COLO668 (cell line): ENCODE measurements around the gene SUGP2.
"Not testable (repeated sequence)": the region's sequence is repeated elsewhere in the genome, so short reads cannot be mapped to it uniquely, and the experiment has no call there.

Experiments
- DNase-seq: peaks from one replicate; lab custom pipeline; 2025; ENCODE audit not compliant: unreplicated experiment; lab: John Stamatoyannopoulos, UW

The SUGP2 gene

GRCh38 chr19:18960370-18960769 lies 72.9 kb downstream of the SUGP2 start:
- DNase-seq, result no peak

GRCh38 chr19:18955042-18955441 lies 78.3 kb downstream of the SUGP2 start:
- no peak for DNase-seq

- DNase-seq, result no peak
These were observed 79.2 kb downstream of the SUGP2 start for GRCh38 chr19:18954094-18954493.

GRCh38 chr19:18952364-18953003 lies 80.8 kb downstream of the SUGP2 start:
- DNase-seq, result not testable (repeated sequence)

GRCh38 chr19:18951721-18952281 lies 81.5 kb downstream of the SUGP2 start:
- no peak for DNase-seq

GRCh38 chr19:18949858-18950257 lies 83.5 kb downstream of the SUGP2 start:
- DNase-seq, result no peak

GRCh38 chr19:18948976-18949356 lies 84.4 kb downstream of the SUGP2 start:
- DNase-seq, result no peak

- no peak for DNase-seq
These were observed 85.0 kb downstream of the SUGP2 start for GRCh38 chr19:18948075-18948975.

GRCh38 chr19:18946918-18947317 lies 86.4 kb downstream of the SUGP2 start:
- DNase-seq, result no peak

GRCh38 chr19:18946335-18946734 lies 87.0 kb downstream of the SUGP2 start:
- DNase-seq, result no peak

- DNase-seq, result no peak
These were observed 88.0 kb downstream of the SUGP2 start for GRCh38 chr19:18945297-18945696.

- no peak for DNase-seq
These were observed 89.9 kb downstream of the SUGP2 start for GRCh38 chr19:18943465-18943864.

GRCh38 chr19:18942692-18943091 lies 90.6 kb downstream of the SUGP2 start:
- DNase-seq, result no peak

GRCh38 chr19:18941628-18942354 lies 91.5 kb downstream of the SUGP2 start:
- no peak for DNase-seq
